Prostate gland (tissue), 2 donors: ENCODE results near the gene COX5A. TPM values are rescaled to one million over a fixed set of nuclear protein-coding genes. Genes with fewer than 3 reads are reported as not detected.
"Not testable (repeated sequence)": the region's sequence is repeated elsewhere in the genome, so short reads cannot be mapped to it uniquely, and the experiment has no call there.

ENCODE experiments used
- DNase-seq: peaks from one replicate; pipeline ENCODE4 v3.0.0-alpha.2; 2019; ENCODE audit warnings: low spot score
- H3K27ac ChIP-seq, 2 donors: fragments of 200-600 bp; sonication (generic); 2 replicates each; pipeline ENCODE4 v1.5.1; 2017 to 2019
- H3K27me3 ChIP-seq: fragments of 200-600 bp; sonication (generic); replicated peaks from 2 replicates; pipeline ENCODE4 v1.5.1; 2019; ENCODE audit not compliant: insufficient read depth
- H3K36me3 ChIP-seq, 2 donors: fragments of 200-600 bp; sonication (generic); 1 replicate in 1 of 2; 2 replicates in 1 of 2; pipeline versions ENCODE4 v1.5.1 to v1.8.1; 2017 to 2019
- H3K4me1 ChIP-seq: fragments of 200-600 bp; sonication (generic); replicated peaks from 2 replicates; pipeline ENCODE4 v1.5.1; 2019
- H3K4me3 ChIP-seq, 2 donors: fragments of 200-600 bp; sonication (generic); 2 replicates each; pipeline ENCODE4 v1.5.1; 2017 to 2019
- H3K9me3 ChIP-seq: fragments of 200-600 bp; sonication (generic); 2 replicates; pipeline ENCODE4 v1.5.1; 2017
- POLR2A ChIP-seq: fragments of 450-650 bp; IDR thresholded peaks from one replicate; pipeline ENCODE4 v1.6.1; 2016; ENCODE audit warnings: antibody characterized with exemption, mild to moderate bottlenecking
- POLR2AphosphoS5 ChIP-seq: sonication (generic); formaldehyde crosslinking; IDR thresholded peaks from one replicate; pipeline ENCODE4 v1.6.1; 2017; ENCODE audit warnings: antibody characterized with exemption
- WGBS: methylation state at CpG from one replicate; pipeline ENCODE4 v1.1.5; 2018; 5-methylcytosine and 5-hydroxymethylcytosine counted together
- intact Hi-C: fragments of 100-400 bp; cut with DNase I; formaldehyde crosslinking; loops from one replicate; pipeline ENCODE4 v1.14.2; 2022
- total RNA-seq, 2 donors: library from RNA; depleted of rRNA; stranded (reverse); fragments of >200 nt; gene quantifications; one replicate each; pipeline ENCODE4 v1.1.0, GENCODE V29; 2016
- TF ChIP-seq, protein P1 (sequence below), 4 experiments: fragments of 200-600 bp in 2 of 4; fragments of 450-650 bp in 2 of 4; sonication (generic) in 2 of 4; IDR thresholded peaks; 1 replicate in 3 of 4; 2 replicates in 1 of 4; pipeline ENCODE4 v1.5.1; 2016 to 2019; ENCODE audit warnings: antibody characterized with exemption in 4 of 4, mild to moderate bottlenecking in 2 of 4, moderate library complexity in 2 of 4

The COX5A gene
- total RNA-seq, 2 donors from 2014 or later: 93.3 to 171 TPM

- TF ChIP-seq POLR2AphosphoS5: no peak
- TF ChIP-seq, protein P1, sequence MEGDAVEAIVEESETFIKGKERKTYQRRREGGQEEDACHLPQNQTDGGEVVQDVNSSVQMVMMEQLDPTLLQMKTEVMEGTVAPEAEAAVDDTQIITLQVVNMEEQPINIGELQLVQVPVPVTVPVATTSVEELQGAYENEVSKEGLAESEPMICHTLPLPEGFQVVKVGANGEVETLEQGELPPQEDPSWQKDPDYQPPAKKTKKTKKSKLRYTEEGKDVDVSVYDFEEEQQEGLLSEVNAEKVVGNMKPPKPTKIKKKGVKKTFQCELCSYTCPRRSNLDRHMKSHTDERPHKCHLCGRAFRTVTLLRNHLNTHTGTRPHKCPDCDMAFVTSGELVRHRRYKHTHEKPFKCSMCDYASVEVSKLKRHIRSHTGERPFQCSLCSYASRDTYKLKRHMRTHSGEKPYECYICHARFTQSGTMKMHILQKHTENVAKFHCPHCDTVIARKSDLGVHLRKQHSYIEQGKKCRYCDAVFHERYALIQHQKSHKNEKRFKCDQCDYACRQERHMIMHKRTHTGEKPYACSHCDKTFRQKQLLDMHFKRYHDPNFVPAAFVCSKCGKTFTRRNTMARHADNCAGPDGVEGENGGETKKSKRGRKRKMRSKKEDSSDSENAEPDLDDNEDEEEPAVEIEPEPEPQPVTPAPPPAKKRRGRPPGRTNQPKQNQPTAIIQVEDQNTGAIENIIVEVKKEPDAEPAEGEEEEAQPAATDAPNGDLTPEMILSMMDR (IDR thresholded peaks at IDR 0.05): no peak
- no peak for TF ChIP-seq POLR2A
- Histone ChIP-seq H3K27ac (no peak overlapping the region), H3K4me1 (no peaks in the 10 kb centered on the region), H3K27me3 (no peaks in the 10 kb centered on the region), H3K9me3 (no peaks in the 10 kb centered on the region), H3K36me3 (no peaks in the 10 kb centered on the region), H3K4me3 (no peak overlapping the region)
- no peak for DNase-seq
- intact Hi-C loops: no loop called here
- 100% methylated on average over 4 of the region's 4 CpGs for WGBS
Observed at GRCh38 chr15:74888716-74889115, 49.2 kb downstream of the COX5A start.

DNA sequence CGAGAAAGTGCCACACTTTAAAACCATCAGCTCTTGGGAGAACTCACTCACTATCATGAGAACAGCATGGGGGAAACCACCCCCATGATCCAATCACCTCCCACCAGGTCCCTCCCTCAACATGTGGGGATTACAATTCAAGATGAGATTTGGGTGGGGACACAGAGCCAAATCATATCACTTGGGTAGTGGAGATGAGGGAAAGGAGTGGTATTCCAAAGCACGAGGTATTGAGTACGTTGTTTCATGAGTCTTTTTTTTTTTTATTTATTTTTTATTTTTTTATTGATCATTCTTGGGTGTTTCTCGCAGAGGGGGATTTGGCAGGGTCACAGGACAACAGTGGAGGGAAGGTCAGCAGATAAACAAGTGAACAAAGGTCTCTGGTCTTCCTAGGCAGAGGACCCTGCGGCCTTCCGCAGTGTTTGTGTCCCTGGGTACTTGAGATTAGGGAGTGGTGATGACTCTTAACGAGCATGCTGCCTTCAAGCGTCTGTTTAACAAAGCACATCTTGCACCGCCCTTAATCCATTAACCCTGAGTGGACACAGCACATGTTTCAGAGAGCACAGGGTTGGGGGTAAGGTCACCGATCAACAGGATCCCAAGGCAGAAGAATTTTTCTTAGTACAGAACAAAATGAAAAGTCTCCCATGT is 50.2 kb downstream of the COX5A start:
- H3K27ac ChIP-seq, intact Hi-C loops, H3K27me3 ChIP-seq, DNase-seq, H3K4me1 ChIP-seq, H3K9me3 ChIP-seq, H3K4me3 ChIP-seq, H3K36me3 ChIP-seq: not testable (repeated sequence)
- 79% methylated on average over 10 of the region's 10 CpGs for WGBS

- 91% methylated on average over 5 of the region's 5 CpGs for WGBS
- no peaks in the 10 kb centered on the region for H3K4me1 ChIP-seq
- no peak overlapping the region for H3K27ac ChIP-seq
- no peaks in the 10 kb centered on the region for H3K9me3 ChIP-seq
- no peak for TF ChIP-seq POLR2A
- TF ChIP-seq, protein P1 (IDR thresholded peaks at IDR 0.05): no peak
- no peak for TF ChIP-seq POLR2AphosphoS5
- no peak for DNase-seq
- intact Hi-C loops: no loop called here
- H3K36me3 ChIP-seq: no peaks in the 10 kb centered on the region
- H3K27me3 ChIP-seq: no peaks in the 10 kb centered on the region
- no peak overlapping the region for H3K4me3 ChIP-seq
Observed at GRCh38 chr15:74885461-74885860, 52.4 kb downstream of the COX5A start.

GRCh38 chr15:74884428-74885223 is 53.2 kb downstream of the COX5A start:
- H3K27ac ChIP-seq: no peak overlapping the region
- no peak for DNase-seq
- WGBS: 70% methylated on average over 4 of the region's 4 CpGs
- H3K36me3 ChIP-seq: no peaks in the 10 kb centered on the region
- H3K27me3 ChIP-seq: no peaks in the 10 kb centered on the region
- no peaks in the 10 kb centered on the region for H3K4me1 ChIP-seq
- no peak overlapping the region for H3K4me3 ChIP-seq
- no peaks in the 10 kb centered on the region for H3K9me3 ChIP-seq
- TF ChIP-seq POLR2AphosphoS5 (no peak), POLR2A (no peak)
- TF ChIP-seq, protein P1 (IDR thresholded peaks at IDR 0.05): no peak
- intact Hi-C loops: no loop called here

DNA sequence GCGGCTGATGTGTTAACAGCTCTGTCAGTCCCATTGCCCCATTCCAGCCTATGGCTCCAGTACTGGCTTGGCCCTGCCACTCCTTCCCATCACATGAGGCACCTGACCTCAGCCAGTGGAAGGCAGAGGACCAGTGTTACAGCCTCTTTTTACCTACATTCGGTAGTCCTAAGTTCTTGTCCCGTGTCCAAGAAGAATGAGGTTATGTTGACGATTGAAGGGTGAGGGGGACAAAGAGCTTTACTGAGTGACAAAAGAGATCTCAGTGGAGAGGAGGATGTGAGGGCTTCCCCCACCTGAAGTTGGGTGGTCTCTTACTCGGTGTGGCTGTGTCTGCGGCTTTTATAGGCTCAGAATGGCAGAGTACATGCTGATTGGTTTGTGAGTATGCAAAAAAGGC is 55.3 kb downstream of the COX5A start:
- no peak for DNase-seq
- H3K9me3 ChIP-seq: no peaks in the 10 kb centered on the region
- no peak overlapping the region for H3K4me3 ChIP-seq
- no peak overlapping the region for H3K27ac ChIP-seq
- no peak for TF ChIP-seq POLR2A
- no peaks in the 10 kb centered on the region for H3K36me3 ChIP-seq
- intact Hi-C loops: no loop called here
- WGBS: 93% methylated on average over 6 of the region's 6 CpGs
- no peaks in the 10 kb centered on the region for H3K27me3 ChIP-seq
- no peaks in the 10 kb centered on the region for H3K4me1 ChIP-seq

DNA sequence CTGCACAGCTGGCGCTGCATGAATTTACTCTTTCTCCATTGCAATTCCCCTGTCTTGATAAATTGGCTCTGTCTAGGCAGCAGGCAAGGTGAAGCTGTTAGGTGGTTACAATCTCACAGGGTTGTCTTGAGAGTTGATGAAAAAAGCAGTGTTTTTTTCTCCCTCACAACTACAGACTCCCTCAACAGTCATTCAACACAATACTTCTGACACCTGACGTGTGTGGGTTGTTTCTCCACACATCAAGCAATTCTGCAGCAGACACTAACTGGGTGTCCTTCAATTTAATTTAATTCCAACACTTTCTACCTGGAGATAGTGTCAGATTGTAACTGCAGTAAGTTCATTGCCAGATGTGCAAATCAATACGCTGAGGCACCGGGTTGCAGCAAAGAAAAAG is 59.6 kb downstream of the COX5A start:
- intact Hi-C loops: no loop called here
- no peaks in the 10 kb centered on the region for H3K4me1 ChIP-seq
- no peak for DNase-seq
- H3K27me3 ChIP-seq: no peaks in the 10 kb centered on the region
- H3K4me3 ChIP-seq: no peak overlapping the region
- H3K9me3 ChIP-seq: no peaks in the 10 kb centered on the region
- no peaks in the 10 kb centered on the region for H3K36me3 ChIP-seq
- no peak for TF ChIP-seq POLR2AphosphoS5
- TF ChIP-seq, protein P1 (IDR thresholded peaks at IDR 0.05): no peak
- no peak for TF ChIP-seq POLR2A
- H3K27ac ChIP-seq: no peak overlapping the region
- 72% methylated on average over 4 of the region's 4 CpGs for WGBS
